SH-SY5Y (cell line): ENCODE measurements around the gene SPATA20.

Source experiments
- GATA2 ChIP-seq: IDR thresholded peaks from 2 replicates; pipeline ENCODE4 v1.6.1; 2011; ENCODE audit warnings: mild to moderate bottlenecking, low read depth, low read length
- GATA3 ChIP-seq: IDR thresholded peaks from 2 replicates; pipeline ENCODE4 v1.6.1; 2011; ENCODE audit warnings: low read depth, mild to moderate bottlenecking, low read length, moderate library complexity

DNA sequence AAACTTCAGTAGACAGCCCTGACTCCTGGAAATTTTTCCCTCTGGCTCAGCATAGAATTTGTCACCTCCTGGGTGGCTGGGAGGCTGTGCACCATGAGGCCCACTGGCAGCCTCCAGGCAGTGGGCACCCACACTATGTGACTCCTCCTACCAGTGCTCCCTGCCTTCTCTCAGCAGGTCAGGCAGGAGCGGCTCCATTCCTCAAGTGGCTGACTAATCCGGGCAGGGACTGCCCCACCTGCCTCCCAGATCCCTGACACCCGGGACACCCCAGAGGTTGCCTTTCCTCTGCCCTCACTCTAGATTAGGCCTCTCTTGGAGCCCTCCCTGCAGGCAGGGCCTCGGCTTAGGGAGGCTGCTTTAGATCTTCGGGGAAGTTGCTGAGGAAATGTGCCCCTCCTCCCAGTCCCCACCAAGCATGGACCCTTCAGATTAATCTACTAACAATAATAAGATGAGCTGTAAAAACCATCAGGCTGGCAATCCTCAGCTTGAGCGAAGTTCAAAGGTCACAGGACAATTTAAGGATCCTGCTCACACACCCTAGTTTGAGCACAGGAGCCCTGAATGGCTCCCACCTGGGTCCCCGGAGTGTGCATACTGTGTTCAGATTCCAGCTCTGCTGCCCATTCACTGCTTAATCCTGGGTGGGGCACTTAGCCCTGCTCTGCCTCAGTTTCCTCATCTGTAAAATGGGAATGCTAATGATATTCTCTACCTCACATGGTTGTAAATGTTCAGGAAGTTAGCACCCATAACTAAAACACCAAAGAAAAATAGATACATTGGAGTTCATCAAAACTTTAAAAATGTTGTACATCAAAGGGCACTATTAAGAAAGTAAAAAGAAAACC is 48.7 kb upstream of the SPATA20 start:
- TF ChIP-seq GATA2 (no peak), GATA3 (no peak)
